Mesothelial cell of epicardium (in vitro differentiated cells): ENCODE results near the gene TDRD6. TPM values are rescaled to one million over a fixed set of nuclear protein-coding genes. Genes with fewer than 3 reads are reported as not detected.
A peak's percentile ranks its signal among the peaks of the same experiment; 100 is the strongest.

Experiments used
- DNase-seq, 2 experiments: peaks; one replicate each; pipeline ENCODE4 v3.0.0; 2021; ENCODE audit warnings: low spot score in 2 of 2; ENCODE audit not compliant: unreplicated experiment in 2 of 2
- H3K27ac Mint-ChIP-seq: 2 replicates; pipeline ENCODE4 v1.8.0; 2021; ENCODE audit warnings: mixed read lengths
- H3K27me3 Mint-ChIP-seq: 2 replicates; pipeline ENCODE4 v1.8.0; 2021; ENCODE audit warnings: low read depth, mixed read lengths
- H3K36me3 Mint-ChIP-seq: 2 replicates; pipeline ENCODE4 v1.8.0; 2021; ENCODE audit warnings: mixed read lengths
- H3K4me1 Mint-ChIP-seq: 2 replicates; pipeline ENCODE4 v1.8.0; 2021; ENCODE audit warnings: mixed read lengths
- H3K4me3 Mint-ChIP-seq: 2 replicates; pipeline ENCODE4 v1.8.0; 2021; ENCODE audit warnings: mild to moderate bottlenecking, moderate library complexity, mixed read lengths
- H3K9me3 Mint-ChIP-seq: 2 replicates; pipeline ENCODE4 v1.8.0; 2021; ENCODE audit warnings: mixed read lengths
- CTCF ChIP-seq: fragments of 200-600 bp; sonication (generic); IDR thresholded peaks from one replicate; pipeline ENCODE4 v1.5.0; 2021; ENCODE audit warnings: antibody characterized with exemption; ENCODE audit not compliant: unreplicated experiment
- total RNA-seq: library from RNA; stranded (reverse); gene quantifications from 3 replicates; pipeline ENCODE4 v1.2.1, GENCODE V29; 2021

Gene TDRD6
- total RNA-seq, 1 donor from 2014 or later: 0.51 TPM

- no peak for TF ChIP-seq CTCF
- peak overlapping the region; percentile 99 for H3K4me3 Mint-ChIP-seq
- H3K27ac Mint-ChIP-seq: no peak overlapping the region
- no peak for DNase-seq
- peaks cover 23% of the 10 kb centered on the region for H3K4me1 Mint-ChIP-seq
- peaks cover 21% of the 10 kb centered on the region for H3K27me3 Mint-ChIP-seq
- peaks cover 8% of the 10 kb centered on the region for H3K36me3 Mint-ChIP-seq
- H3K9me3 Mint-ChIP-seq: no peaks in the 10 kb centered on the region
These were observed 34.1 kb upstream of the TDRD6 start for GRCh38 chr6:46653439-46654195.

- Mint-ChIP-seq H3K4me3 (no peak overlapping the region), H3K4me1 (peaks cover 14% of the 10 kb centered on the region), H3K27ac (no peak overlapping the region), H3K27me3 (peaks cover 21% of the 10 kb centered on the region), H3K9me3 (no peaks in the 10 kb centered on the region), H3K36me3 (peaks cover 3% of the 10 kb centered on the region)
- DNase-seq: no peak
- no peak for TF ChIP-seq CTCF
These were observed 31.9 kb upstream of the TDRD6 start for GRCh38 chr6:46655803-46656202.

DNA sequence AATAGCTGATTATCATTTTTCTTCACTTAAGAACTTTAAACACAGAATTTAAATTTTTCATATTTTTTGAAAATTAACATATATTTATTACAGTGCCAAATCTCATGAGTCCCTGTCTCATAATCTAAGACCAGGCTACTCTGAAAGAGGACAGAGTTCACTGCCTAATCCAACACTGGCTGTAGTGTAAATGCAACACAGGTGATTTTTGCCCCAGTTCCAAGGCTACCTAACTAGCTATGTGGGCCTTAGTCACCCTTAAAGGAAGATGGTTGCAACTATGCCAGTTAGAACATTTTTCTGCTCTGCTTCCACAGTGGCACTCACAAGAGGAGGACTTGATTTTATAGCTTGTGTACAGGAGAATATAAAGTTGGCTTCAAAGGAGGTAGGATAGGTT, 30.0 kb upstream of the TDRD6 start:
- TF ChIP-seq CTCF: no peak
- no peak for DNase-seq
- Mint-ChIP-seq H3K9me3 (no peaks in the 10 kb centered on the region), H3K36me3 (peaks cover 3% of the 10 kb centered on the region), H3K4me1 (peaks cover 4% of the 10 kb centered on the region), H3K27me3 (peaks cover 21% of the 10 kb centered on the region), H3K4me3 (no peak overlapping the region), H3K27ac (no peak overlapping the region)

GRCh38 chr6:46661483-46661882, 26.2 kb upstream of the TDRD6 start:
- Mint-ChIP-seq H3K4me1 (no peaks in the 10 kb centered on the region), H3K9me3 (no peaks in the 10 kb centered on the region), H3K27ac (no peak overlapping the region), H3K27me3 (no peaks in the 10 kb centered on the region), H3K4me3 (no peak overlapping the region), H3K36me3 (no peaks in the 10 kb centered on the region)
- DNase-seq: no peak
- TF ChIP-seq CTCF: no peak

GRCh38 chr6:46667377-46667776, 20.3 kb upstream of the TDRD6 start:
- TF ChIP-seq CTCF: no peak
- no peaks in the 10 kb centered on the region for H3K27me3 Mint-ChIP-seq
- DNase-seq: no peak
- no peak overlapping the region for H3K4me3 Mint-ChIP-seq
- no peak overlapping the region for H3K27ac Mint-ChIP-seq
- no peaks in the 10 kb centered on the region for H3K4me1 Mint-ChIP-seq
- H3K36me3 Mint-ChIP-seq: peaks cover 11% of the 10 kb centered on the region
- H3K9me3 Mint-ChIP-seq: no peaks in the 10 kb centered on the region
